A673 (cell line): ENCODE data around the gene HMGN4. TPM values are rescaled to one million over a fixed set of nuclear protein-coding genes. Genes with fewer than 3 reads are reported as not detected.
"Not testable (repeated sequence)": the region's sequence is repeated elsewhere in the genome, so short reads cannot be mapped to it uniquely, and the experiment has no call there.

Source experiments
- BruUV-seq: library from RNA; stranded (reverse); fragments of 400-500 nt; replicated peaks from 2 replicates; lab custom pipeline; 2021; lab: Mats Ljungman, UMichigan
- CTCF ChIA-PET: fragments of 300-600 bp; sonication (Branson Sonifier 250); formaldehyde crosslinking; loops from one replicate; lab custom pipeline; 2022; ENCODE audit warnings: antibody characterized with exemption; lab: Charles Lee
- POLR2A ChIA-PET: fragments of 300-600 bp; sonication (Branson Sonifier 250); formaldehyde crosslinking; loops from one replicate; lab custom pipeline; 2022; ENCODE audit warnings: antibody characterized with exemption; ENCODE audit not compliant: low non-redundant PET; lab: Charles Lee
- DNase-seq: peaks from one replicate; pipeline ENCODE4 v3.0.0-alpha.2; 2015; ENCODE audit warnings: low spot score
- H3K27ac ChIP-seq: fragments of 200-600 bp; sonication (generic); 2 replicates; pipeline ENCODE4 v1.5.1; 2016; ENCODE audit warnings: mixed run types, low read depth, mild to moderate bottlenecking, mixed read lengths, antibody characterized with exemption, low read length; ENCODE audit not compliant: poor library complexity, severe bottlenecking
- H3K27me3 ChIP-seq: fragments of 200-600 bp; sonication (generic); replicated peaks from 2 replicates; pipeline ENCODE4 v1.6.1; 2017; ENCODE audit warnings: mixed run types, low read depth, mild to moderate bottlenecking, mixed read lengths, antibody characterized with exemption, low read length; ENCODE audit not compliant: insufficient read depth, poor library complexity
- H3K36me3 ChIP-seq: fragments of 200-600 bp; sonication (generic); 2 replicates; pipeline ENCODE4 v1.6.1; 2016; ENCODE audit warnings: mixed run types, mild to moderate bottlenecking, mixed read lengths, antibody characterized with exemption, low read length; ENCODE audit not compliant: insufficient read depth, poor library complexity, severe bottlenecking
- H3K4me1 ChIP-seq: fragments of 200-600 bp; sonication (generic); 2 replicates; pipeline ENCODE4 v1.6.1; 2017; ENCODE audit warnings: mixed run types, mild to moderate bottlenecking, mixed read lengths, antibody characterized with exemption, low read length; ENCODE audit not compliant: insufficient read depth, poor library complexity, severe bottlenecking
- H3K4me3 ChIP-seq: fragments of 200-600 bp; sonication (generic); 2 replicates; pipeline ENCODE4 v1.5.1; 2016; ENCODE audit warnings: low read depth, mixed run types, mild to moderate bottlenecking, mixed read lengths, low read length; ENCODE audit not compliant: poor library complexity, severe bottlenecking
- H3K9me3 ChIP-seq: fragments of 200-600 bp; sonication (generic); 2 replicates; pipeline ENCODE4 v1.6.1; 2016; ENCODE audit warnings: mixed run types, low read depth, mild to moderate bottlenecking, mixed read lengths, antibody characterized with exemption, low read length; ENCODE audit not compliant: poor library complexity, severe bottlenecking
- CTCF ChIP-seq: fragments of 300-800, 200-600 bp; sonication (generic); conservative IDR thresholded peaks from 2 replicates; pipeline ENCODE4 v1.5.1; 2017; ENCODE audit warnings: low read depth, mild to moderate bottlenecking, antibody characterized with exemption, low read length, moderate library complexity, mixed read lengths
- EZH2 ChIP-seq: fragments of 200-600 bp; sonication (generic); IDR thresholded peaks from 2 replicates; pipeline ENCODE4 v1.6.1; 2017; ENCODE audit warnings: borderline replicate concordance, low read depth, mild to moderate bottlenecking, mixed read lengths, antibody characterized with exemption, low read length; ENCODE audit not compliant: poor library complexity, severe bottlenecking
- intact Hi-C: fragments of 100-400 bp; cut with micrococcal nuclease; formaldehyde crosslinking; loops from one replicate; pipeline ENCODE4 v1.10.0; 2022; ENCODE audit not compliant: unreplicated experiment
- total RNA-seq: library from RNA; stranded (reverse); gene quantifications from 2 replicates; pipeline ENCODE4 v1.2.3, GENCODE V29; 2021

HMGN4 gene
- total RNA-seq, 1 experiment from 2014 or later, result 58.6 TPM

GRCh38 chr6:26545627-26546026, 7.5 kb downstream of the HMGN4 start:
- Histone ChIP-seq H3K27ac (no peak overlapping the region), H3K36me3 (peaks cover 32% of the 10 kb centered on the region), H3K4me3 (no peak overlapping the region), H3K27me3 (no peaks in the 10 kb centered on the region), H3K4me1 (no peaks in the 10 kb centered on the region), H3K9me3 (no peaks in the 10 kb centered on the region)
- intact Hi-C loops, result no loop called here
- BruUV-seq, result no TSS peak
- POLR2A ChIA-PET, result no interaction called here
- TF ChIP-seq CTCF (no peak), EZH2 (no peak)
- CTCF ChIA-PET, result no interaction called here
- no peak for DNase-seq

GRCh38 chr6:26547363-26547762, 9.2 kb downstream of the HMGN4 start:
- intact Hi-C loops, result not testable (repeated sequence)

GRCh38 chr6:26550250-26550993, 12.3 kb downstream of the HMGN4 start:
- intact Hi-C loops, result loop anchor here (10.0 kb wide), 2 partner anchors 376 to 496 kb away; a partner anchor contains a TSS
- Histone ChIP-seq H3K36me3 (peaks cover 11% of the 10 kb centered on the region), H3K4me1 (no peaks in the 10 kb centered on the region), H3K9me3 (no peaks in the 10 kb centered on the region), H3K4me3 (peak overlapping the region; percentile 51), H3K27ac (no peak overlapping the region), H3K27me3 (no peaks in the 10 kb centered on the region)
- ChIA-PET POLR2A (no interaction called here), CTCF (no interaction called here)
- TSS peak; percentile 88 for BruUV-seq
- TF ChIP-seq CTCF, result no peak
- no peak for TF ChIP-seq EZH2
- DNase-seq, result peak; percentile 86

More at GRCh38 chr6:26547363-26547762, 9.2 kb downstream of the HMGN4 start:
- H3K4me1 ChIP-seq, DNase-seq, H3K27me3 ChIP-seq, BruUV-seq, H3K27ac ChIP-seq, CTCF ChIA-PET, H3K9me3 ChIP-seq, H3K4me3 ChIP-seq, POLR2A ChIA-PET: not testable (repeated sequence)
- H3K36me3 ChIP-seq, result peaks cover 26% of the 10 kb centered on the region
